ENCODE data around the gene S100A10.

Gene S100A10

DNA sequence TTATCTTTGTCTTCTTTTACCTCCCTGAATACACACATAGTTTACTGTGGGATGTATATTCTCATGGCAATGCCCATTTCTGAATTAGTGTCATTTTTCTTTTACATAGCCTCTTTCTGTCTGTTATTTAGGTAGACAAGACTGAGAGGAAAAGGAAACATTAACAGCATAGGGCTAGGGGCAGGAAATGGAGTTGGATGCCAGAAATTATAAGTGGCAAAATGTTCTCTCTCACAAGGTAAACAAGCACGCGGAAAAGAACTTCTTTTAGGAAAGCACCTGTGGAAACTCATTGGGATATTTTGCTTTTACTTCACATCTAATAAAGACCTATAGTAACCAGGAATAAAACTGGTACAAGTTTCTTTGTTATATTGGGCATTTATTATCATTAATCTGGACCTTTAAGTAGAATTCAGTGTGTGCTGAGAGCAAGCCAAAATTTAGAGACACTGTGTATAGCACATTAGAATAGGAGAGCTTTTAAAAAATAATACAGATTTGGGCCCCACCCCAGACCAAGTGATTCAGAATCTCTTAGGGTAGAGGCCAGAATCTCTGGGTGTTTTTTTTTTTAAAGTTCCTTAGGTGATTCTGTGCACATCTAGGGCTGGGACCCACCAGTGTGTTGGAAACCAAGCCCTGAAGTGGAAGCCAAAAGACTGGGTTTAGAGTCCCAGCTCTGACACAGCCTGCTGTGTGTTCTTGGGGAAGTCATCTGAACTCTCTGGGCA lies 32.7 kb downstream of the S100A10 start:
- no peak for DNase-seq

DNA sequence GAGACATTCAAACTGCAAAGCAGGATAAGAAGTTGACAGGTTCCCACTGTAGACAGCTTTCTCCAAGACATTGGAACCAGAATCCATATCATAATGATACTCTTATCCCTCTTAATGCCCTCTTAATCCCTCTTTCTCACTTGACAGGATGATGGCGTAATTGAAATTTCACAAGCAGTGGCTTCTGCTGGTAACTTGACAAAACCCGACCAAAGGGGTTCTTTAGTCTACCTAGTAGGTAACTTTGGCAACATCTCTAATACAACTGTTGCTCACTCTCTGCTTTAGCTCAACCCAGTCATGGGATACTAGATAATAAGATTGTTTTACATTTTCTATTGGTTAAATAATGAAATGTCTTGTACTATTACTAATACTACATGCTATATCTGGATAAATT lies 34.7 kb downstream of the S100A10 start:
- no peak for DNase-seq

DNA sequence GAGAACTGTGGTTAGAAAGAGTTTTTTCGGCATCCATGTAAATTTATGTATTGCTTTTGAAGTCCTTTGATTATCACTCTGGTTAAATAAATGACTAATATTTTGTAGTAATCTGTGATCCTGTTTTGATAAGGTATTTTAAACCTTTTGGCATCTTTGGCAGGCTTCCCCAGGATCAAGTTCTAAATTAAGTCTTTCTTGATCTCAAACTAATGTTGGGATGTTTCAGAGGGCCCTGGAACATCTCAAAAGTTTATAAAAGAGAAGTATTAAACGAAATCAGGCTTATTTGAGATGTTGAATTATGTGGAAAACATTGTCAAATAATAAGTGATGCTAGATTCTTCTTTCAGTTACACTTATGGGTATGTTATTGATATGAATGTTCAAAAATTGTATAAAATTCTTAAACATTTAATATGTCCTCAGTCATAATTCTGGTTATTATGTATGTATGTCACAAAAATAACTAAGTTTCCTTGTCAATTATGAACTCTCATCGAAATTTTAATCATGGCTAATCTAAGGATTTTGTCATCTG lies 36.6 kb downstream of the S100A10 start:
- no peak for DNase-seq

DNA sequence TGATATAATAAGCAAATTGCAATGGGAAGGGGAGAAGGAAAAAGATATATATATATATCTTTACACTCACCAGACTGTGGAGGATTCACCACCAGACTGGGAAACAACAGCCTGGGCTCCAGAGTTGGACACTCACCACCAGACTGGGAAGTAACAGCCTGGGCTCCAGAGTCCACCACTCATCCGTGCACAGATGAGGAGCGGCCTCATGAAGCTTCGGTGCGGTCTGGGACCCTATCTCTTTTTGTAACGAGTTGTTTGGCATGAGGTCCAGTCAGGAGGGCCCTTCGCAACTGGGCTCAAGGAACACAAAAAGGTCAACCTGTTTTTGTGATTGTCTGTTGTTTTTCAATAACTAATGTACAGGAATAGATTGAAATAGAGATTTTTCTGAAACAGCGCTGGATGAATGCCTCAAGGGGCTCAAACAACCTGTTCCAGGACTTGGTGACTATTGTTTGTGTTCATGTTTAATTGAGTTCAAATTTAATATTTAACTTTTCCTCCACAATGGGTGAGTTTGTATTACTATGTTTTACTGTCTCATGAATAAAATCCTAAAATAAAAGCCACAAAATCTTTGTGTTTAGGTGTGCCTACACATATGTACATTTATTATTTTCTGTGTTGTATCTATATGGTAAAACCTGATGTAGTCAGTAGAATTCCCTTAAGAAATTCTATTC lies 40.1 kb downstream of the S100A10 start:
- no peak for DNase-seq

DNA sequence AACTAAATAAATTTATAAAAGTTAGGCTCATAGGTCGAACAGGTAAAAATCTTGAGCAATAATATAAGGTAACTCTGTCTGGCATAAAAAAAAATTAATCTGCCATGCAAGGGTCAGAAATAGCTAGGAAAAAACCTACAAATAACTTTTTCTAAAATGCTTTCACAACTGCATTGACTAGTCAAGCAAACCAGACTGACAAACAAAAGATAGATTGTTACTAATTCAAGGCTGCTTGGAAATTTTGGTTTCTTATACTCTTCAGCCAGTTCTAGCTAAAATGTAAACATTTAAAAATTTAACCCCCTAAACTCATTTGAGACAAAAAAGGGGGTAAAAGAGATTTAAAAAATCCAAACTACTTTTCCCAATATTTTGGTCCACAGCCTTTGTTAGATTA lies 40.8 kb downstream of the S100A10 start:
- no peak for DNase-seq

DNA sequence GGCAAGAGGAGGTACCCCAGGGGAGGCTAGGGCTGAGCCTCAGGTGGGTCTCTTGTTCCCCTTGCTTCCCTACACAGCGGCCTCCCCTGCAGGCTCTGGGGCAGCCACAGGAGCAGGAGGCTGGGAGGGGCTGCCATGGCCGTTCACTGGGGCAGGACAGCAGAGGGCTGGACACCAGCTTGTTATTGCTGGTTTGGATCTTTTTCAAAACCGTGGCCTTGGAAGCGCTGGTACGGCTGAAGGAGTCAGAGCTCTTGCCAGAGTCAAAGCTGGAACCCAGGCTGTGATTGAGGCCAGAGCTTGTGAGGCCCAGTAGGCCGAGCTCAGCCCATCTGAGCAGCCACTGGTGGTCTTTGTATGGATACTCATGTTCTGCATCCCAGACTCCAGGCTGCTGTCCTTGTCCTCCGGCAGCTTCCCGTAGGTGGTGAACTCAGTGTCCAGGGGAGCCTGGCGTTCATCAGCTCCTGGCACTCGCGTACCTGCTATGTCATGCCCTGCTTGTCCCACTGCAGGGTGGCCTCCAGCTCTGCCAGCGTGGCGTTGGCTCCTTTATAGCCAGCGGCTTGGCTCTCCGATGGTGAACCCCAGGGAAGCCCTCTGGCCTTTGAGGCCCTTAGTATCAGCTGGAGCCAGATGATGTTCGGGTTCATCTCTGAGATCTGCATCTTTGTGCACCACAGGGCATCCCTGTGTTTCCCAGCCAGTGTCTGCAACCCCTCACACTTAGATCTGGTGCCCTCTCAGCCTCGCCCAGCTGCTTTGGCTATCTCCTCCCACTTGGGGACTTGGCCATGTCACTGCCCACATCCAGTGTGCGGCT lies 44.1 kb downstream of the S100A10 start:
- DNase-seq = no peak

DNA sequence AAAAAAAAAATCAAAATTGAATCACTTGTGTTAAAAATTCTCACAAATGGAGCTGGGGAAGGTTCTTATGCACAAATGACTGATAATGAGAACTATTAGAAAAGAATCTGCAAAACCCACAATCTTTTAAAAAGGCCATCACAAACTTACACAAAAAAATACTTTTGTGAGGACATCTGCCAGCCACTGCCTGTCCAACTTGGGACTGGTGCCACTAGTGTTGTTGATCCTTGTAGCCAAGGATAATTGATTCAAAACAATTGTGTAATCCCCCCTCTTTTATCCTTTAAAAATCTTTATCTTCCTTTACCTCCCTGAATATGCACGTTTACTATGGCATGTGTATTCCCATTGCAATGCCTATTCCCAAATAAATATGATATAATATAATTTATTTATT lies 45.2 kb downstream of the S100A10 start:
- DNase-seq = no peak

DNA sequence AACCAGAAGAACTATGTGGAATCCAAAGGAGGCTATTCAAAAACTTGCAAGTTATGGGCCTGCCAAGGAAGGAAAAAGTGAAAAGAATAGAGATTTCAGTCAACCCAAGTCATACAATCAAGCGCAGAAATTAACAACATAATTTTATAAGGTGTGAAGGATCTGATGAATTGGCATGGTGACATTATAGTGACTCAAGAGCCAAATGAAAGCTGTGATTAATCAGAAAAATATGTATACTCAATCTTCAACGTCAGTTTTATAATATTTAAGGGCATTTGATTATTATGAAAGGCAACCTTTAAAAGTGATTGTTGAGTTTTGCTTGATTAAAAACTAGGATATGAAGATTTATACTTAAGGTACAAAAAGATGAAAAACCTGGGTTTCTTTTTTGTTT lies 46.5 kb downstream of the S100A10 start:
- DNase-seq = no peak

DNA sequence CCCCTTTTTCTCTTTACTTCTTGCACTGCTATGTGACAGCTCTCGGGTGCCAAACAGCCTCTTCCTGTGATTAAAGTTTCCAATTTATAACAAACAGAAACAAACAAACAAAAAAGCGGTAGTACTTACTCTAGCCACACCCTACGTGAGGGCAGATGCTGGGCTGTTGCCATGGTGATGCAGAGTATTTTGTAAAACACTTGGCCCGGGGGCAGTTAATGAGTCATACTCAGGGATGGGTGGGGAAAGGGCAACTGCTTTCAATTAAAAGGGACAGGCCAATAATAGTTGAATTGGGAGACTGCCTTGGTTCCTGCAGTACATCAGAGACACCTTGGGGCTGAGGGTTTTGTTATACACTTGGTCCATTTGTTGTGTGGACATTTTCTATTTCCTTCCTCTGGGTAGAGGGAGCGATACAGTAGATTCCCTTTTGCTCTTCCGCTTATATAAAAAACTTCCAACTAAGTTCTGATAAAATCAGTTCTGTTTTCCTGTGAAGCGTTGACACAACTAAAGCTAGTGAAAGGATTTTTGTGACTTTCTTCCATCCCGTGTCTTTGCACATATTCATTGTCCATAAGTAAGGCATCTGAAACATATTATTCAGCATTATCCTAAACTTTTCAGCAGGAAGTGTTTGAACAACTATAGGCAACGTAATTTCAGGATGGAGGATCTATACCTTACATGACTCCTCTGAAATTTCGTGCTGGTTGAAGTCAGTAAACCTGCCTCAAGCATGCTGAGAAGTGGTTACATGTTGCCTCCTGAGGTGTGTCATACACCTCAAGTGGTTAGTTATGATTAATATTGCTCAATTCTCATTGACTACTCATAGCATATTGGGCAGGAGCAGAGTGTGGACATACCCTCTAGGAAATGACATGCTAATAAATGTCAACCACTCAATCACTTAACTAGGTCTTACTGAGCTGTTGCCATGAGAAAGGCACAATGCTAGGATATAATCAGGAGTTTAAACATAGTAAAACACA lies 47.6 kb downstream of the S100A10 start:
- DNase-seq = peak; percentile 76

DNA sequence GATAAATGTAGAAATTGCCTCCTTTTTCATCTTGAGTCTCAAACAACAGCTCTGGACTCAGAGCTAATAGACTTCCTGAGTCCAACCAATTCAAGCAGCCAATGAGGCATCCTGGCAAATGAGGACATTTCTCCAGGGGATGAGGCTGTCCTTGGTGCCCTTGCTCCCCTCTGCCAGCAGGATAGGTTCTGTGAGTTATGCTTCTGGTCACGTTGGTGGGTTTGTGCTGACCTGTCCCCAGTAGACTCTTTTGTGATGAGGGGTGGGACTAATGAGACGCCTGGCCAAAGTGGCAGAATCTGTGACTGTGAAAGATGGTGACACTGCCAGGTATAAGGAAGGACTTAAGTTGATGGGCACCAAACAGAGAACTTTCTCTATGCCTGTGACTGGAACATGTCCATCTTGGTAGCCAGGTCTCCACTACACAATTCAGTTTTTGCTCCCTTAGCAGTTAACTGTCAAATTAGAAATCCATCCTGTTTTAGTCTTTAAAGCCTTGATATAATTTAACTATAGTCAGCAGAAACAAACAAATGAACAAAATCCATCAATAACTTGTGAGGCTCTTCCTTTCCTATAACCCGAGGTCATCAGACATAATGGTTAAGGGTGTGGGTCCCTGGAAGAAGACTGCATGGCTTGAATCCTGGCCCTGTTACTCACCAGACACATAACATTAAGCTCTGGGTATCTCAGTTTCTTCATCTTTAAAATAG lies 48.6 kb downstream of the S100A10 start:
- DNase-seq = no peak

DNA sequence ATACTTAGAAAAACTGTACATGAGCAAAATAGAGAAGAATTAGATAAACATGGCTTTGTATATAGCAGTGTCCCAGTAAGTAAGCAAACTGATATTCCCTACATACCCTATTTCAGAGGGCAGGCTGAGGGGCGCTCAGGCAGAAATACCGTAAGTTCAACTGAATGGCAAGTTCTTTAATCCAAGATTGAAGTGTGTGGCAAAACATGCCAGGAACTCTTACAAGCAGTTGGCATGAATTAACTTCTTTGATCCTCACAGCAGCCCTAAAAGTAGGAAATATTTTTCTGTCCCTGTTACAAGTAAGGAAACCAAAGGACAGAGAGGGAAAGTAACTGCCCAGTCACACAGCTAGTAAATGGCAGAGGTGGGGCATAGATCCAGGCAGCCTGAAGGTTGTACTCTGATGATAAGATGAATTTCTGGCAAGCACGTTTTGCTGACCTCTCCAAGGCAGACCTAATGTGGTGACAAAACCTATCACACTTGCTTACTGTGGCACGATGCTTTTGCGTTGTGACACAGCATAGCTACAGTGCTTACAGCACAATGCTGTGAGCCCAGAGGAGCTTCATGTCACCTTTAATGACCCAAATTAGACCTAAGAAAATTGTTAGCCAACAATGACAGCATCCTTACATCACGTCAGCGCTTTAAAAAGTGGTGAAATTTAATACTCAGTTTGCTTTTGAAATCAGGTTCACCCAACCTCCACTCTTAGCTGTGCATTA lies 49.4 kb downstream of the S100A10 start:
- no peak for DNase-seq

DNA sequence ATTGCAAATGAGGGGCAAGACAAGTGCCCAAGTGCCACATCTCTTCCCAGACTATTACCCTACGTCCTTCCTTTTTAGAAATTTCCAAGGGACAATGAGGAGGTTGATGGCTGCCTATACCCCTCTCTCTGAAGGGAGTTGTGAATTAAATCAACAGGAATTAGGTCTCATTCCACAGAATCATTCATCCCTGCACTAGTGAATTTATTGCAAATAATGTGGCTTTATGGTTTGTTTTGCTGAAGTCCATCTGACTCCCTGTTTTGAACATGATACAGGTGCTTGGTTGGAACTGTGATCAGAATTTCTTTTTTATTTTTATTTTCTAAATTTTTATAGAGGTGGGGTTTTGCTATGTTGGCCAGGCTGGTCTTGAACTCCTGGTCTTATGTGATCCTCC lies 50.1 kb downstream of the S100A10 start:
- no peak for DNase-seq

DNA sequence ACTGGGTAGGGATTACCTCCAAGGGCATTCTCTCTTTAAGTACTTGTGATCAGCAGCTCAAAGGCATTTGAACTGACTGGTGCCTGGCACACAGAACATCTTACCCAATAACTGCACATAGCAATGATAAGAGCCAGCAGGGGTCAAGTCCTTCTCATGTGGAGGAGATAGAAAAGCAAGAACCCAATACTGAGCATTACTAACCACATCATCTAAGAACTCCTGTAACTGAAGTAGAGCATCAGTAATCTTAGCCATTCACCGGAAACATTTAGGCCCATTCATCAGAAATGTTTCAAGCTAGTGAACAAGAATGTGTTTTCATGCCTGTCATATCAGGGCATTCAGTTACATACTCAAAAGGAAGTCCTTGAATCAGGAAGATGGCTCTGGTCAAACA lies 50.8 kb downstream of the S100A10 start:
- DNase-seq = no peak

DNA sequence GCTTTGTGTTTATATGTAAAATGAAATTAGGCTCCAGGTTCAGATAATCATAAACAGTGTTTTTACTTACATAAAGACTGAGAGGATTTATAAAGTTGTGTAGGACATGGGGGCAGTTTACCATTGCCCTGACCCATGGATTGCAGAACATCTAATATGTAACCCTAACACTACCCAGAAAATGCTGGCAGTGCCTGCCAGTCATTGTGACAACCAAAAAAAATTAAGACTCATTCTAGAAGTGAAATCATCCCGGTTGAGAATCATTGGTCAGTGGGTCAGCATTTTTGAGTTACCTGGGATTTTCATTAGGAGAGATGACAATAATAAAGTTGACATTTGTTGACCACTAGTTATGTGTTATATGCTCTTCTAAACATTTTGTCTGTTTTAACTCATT lies 53.1 kb downstream of the S100A10 start:
- no peak for DNase-seq

DNA sequence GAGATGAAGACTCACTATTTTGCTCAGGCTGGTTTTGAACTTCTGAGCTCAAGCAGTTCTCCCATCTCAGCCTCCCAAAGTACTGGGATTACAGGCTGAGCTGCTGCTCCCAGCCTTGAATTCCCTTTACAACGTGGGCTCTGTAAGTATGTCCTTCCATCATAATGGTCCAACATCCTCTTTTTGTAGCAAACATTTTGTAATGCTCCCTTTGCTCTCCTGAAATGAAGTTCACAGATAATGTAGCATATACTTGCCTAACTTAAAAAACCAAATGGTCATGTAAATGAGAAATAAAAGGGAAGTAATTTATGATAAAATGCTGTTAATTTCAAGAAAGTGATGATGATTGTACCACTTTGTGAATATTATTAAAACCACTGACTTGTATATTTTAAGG lies 53.9 kb downstream of the S100A10 start:
- DNase-seq = no peak

DNA sequence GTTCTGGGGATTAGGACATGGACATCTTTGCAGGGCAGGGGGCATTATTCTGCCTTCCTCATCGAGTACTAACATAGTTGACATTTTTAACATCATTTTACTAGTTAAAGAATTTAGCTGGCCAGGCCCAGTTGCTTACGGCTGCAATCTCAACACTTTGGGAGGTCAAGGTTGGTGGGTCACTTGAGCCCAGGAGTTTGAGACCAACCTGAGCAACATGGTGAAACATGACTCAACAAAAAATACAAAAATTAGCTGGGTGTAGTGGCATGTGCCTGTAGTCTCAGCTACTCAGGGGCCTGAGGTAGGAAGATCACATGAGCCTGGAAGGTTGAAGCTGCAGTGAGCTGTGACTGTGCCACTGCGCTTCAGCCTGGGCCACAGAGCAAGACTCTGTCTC lies 54.5 kb downstream of the S100A10 start:
- no peak for DNase-seq

DNA sequence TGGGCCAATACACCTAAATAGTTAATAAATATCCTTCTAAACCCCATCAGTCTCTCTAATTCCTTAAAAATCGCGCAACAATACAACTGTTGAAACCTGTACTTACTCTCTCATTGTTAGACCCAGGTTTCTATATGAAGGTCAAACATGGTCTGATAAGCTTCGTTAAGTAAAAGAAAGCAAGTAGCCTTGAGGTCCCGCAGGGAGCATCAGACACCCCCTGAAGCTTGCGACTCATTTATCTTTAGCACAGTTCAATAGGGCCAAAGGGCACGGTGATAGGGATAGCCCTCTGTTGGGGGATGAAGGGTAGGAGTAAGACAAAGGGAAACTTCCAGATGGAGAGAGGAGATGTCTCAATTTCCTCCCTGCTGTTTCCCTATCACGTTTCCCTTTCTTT lies 57.0 kb downstream of the S100A10 start:
- no peak for DNase-seq

DNA sequence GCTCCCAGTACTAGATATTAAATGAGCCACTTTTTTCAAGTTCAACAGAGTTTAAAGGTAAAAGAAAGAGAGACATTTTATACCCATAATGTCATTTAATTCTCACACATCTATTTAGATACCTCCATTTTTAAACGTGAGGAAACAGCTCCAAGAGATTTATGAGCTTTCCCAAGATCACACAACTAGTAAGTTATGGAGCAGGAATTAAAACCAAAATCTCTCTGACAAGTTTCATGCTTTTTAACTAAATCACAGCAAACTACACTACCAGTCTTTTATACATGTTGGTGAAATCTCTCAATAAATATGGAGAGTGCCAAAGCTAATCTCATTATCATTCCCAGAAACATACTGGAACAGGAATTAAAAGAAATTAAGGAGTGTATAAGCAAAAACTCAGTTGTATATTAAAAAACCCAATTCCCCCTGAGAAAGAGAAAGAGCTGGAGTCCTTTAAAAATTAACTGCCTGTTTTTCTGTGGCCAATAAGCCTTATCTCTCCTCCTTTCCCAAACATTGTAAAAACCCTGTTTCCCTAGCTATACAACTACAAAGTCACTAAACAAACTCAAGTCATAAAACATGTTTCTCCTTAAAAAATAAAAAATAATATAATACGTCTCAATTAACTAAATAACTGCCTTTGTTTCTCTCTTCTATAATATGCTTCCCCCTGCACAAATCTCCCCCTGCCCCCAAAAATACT lies 57.6 kb downstream of the S100A10 start:
- no peak for DNase-seq

DNA sequence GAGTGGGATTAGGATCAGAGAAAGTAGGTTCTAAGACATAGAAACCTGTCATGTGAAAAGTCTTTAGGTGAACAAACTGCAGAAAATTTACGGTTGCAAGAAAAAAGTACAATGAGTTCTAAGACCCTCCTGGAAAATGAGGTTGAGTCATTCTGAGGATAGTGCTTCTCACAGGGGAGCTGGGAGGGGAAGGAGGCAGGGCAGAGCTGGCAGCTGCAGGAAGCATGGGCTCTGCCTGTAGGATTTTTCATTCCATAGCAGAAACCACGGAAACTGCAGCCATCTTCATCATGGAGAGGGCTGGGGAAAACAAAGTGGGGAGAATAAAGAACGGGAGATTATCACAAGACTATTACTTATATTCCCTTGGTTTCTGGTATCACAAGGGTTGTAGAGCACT lies 58.5 kb downstream of the S100A10 start:
- no peak for DNase-seq

DNA sequence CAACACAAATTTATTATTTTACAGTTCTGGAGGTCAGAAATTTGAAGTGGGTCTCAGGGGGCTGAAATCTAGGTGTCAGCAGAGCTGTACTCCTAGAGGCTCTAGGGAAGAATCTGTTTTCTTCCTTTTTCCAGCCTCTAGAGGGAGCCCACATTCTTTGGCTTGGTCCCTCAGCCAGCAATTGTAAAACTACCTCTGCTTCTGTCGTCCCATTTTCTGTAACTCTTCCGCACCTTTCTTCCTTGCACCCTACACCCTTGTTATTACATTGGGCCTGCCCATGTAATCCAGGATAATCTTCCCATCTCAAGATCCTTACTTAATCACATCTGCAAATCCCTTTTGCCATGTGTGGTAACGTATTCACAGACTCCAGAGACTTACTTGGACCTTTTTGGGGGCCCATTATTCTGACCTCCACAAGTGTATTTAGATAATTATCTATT lies 59.6 kb downstream of the S100A10 start:
- DNase-seq = no peak

Measured in GOT3 (cell line).